Left ventricle myocardium inferior (tissue), 1 donor: ENCODE measurements around the gene SLC27A2. TPM values are rescaled to one million over a fixed set of nuclear protein-coding genes. Genes with fewer than 3 reads are reported as not detected.

Source experiments
- DNase-seq: peaks from one replicate; pipeline ENCODE4 v3.0.0-alpha.2; 2020
- H3K27ac ChIP-seq: fragments of 200-600 bp; replicated peaks from 2 replicates; pipeline ENCODE4 v1.8.0; 2021
- H3K27me3 ChIP-seq: fragments of 200-600 bp; 2 replicates; pipeline ENCODE4 v1.8.0; 2021; ENCODE audit warnings: low read depth
- H3K36me3 ChIP-seq: fragments of 200-600 bp; 2 replicates; pipeline ENCODE4 v1.8.0; 2021
- H3K4me1 ChIP-seq: fragments of 200-600 bp; 2 replicates; pipeline ENCODE4 v1.8.0; 2021
- H3K4me3 ChIP-seq: fragments of 200-600 bp; 2 replicates; pipeline ENCODE4 v1.8.0; 2021; ENCODE audit warnings: mild to moderate bottlenecking, moderate library complexity
- H3K9me3 ChIP-seq: fragments of 200-600 bp; replicated peaks from 2 replicates; pipeline ENCODE4 v1.8.0; 2021
- intact Hi-C: fragments of 100-400 bp; cut with micrococcal nuclease; formaldehyde crosslinking; loops from one replicate; pipeline ENCODE4 v1.11.0; 2022
- total RNA-seq: library from RNA; stranded (reverse); fragmentation: NEBNext Ultra II Directional; extraction: Animal tissue kit (Norgen Biotek cat#: 25700); gene quantifications from one replicate; pipeline ENCODE4 v1.2.1, GENCODE V29; 2021
- TF ChIP-seq, protein P1 (sequence below): fragments of 200-600 bp; IDR thresholded peaks from 2 replicates; pipeline ENCODE4 v1.8.0; 2021; ENCODE audit warnings: antibody characterized with exemption, mild to moderate bottlenecking, borderline replicate concordance
- donor health status: DM: no; HTN: yes; CAD: no; lungs with severe emphysema.

SLC27A2 gene
- total RNA-seq, 1 donor from 2014 or later = not detected

DNA sequence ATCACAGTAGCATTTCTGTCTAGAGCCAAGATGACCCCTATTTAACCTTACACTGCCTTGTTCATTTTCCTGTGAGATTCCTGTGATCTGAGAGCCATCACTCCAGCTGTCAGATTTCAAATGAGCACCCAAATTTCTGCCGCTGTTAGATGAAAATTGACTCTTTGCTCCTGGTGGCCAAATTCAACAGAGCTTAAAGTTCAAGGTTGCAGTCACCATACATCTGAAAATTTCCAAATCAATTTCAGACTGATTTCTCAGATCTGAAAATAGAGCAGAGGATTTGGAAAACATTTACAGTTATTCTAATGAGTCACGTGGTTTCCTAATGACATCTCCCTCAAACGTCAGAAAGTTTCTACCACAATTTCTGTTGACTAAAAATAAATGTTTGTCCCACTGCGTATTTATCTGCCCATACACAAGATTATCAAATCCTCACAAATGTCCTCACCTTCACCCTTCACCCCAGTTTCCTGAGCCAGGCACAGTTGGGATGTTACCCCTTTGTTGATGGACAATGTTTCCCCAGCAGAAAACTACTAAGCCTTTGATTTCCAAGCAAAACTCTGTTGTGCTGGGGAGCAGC is 67.1 kb downstream of the SLC27A2 start:
- DNase-seq = no peak
- H3K27me3 ChIP-seq = peaks cover 39% of the 10 kb centered on the region
- H3K27ac ChIP-seq = no peak overlapping the region
- intact Hi-C loops = no loop called here
- H3K36me3 ChIP-seq = no peaks in the 10 kb centered on the region
- TF ChIP-seq, protein P1, sequence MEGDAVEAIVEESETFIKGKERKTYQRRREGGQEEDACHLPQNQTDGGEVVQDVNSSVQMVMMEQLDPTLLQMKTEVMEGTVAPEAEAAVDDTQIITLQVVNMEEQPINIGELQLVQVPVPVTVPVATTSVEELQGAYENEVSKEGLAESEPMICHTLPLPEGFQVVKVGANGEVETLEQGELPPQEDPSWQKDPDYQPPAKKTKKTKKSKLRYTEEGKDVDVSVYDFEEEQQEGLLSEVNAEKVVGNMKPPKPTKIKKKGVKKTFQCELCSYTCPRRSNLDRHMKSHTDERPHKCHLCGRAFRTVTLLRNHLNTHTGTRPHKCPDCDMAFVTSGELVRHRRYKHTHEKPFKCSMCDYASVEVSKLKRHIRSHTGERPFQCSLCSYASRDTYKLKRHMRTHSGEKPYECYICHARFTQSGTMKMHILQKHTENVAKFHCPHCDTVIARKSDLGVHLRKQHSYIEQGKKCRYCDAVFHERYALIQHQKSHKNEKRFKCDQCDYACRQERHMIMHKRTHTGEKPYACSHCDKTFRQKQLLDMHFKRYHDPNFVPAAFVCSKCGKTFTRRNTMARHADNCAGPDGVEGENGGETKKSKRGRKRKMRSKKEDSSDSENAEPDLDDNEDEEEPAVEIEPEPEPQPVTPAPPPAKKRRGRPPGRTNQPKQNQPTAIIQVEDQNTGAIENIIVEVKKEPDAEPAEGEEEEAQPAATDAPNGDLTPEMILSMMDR = no peak
- no peaks in the 10 kb centered on the region for H3K4me1 ChIP-seq
- H3K4me3 ChIP-seq = no peak overlapping the region
- H3K9me3 ChIP-seq = no peaks in the 10 kb centered on the region

DNA sequence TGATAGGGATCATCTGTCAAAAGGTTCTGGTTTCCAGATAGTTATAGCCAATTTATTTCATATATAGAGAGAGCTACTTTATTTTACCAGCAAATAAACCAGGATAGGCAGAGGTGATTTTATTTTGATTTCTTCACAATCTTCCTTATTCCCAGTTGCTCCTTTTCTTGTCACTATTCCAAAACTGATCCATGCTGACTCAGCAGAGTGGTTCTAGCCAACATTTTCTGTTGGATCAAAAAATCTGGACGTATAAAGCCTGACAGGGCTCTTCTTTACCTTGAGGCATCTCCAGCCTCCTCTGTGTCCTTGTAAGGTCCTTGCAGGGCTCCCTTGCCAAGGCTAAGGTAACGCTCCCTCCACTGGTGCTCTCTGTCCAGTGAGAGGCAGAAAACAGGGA is 67.7 kb downstream of the SLC27A2 start:
- no peak for DNase-seq
- H3K27ac ChIP-seq = no peak overlapping the region
- peaks cover 41% of the 10 kb centered on the region for H3K27me3 ChIP-seq
- H3K9me3 ChIP-seq = no peaks in the 10 kb centered on the region
- intact Hi-C loops = no loop called here
- no peaks in the 10 kb centered on the region for H3K4me1 ChIP-seq
- TF ChIP-seq, protein P1 = no peak
- no peak overlapping the region for H3K4me3 ChIP-seq
- H3K36me3 ChIP-seq = no peaks in the 10 kb centered on the region

DNA sequence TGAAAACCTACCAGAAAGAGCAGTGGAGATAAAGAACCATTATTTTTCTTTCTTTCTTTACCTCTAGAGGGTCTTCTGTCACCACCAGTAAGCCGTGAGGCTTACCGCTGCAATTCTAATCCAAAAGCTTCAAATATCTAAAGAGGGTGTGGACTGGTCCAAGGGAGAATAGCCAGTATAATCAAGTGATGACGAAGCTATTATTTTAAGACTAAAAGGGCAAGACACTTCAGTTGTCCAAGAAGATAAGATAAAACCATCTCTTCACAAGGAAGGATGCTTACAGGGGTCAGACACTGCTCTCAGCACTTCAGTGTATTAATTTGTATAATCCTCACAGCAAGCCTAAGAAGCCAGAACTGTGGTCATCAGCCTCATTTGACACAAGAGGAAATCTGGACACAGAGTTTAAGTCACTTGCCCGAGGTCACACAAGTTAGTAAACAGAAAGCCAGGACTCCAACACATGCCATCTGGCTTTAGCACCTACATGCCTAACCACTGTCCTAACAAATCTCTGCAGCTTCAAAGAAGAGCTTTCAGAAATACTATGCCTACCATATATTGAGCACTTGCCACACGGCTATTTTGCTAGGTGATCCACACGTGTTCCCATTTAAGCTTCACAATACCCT is 68.9 kb downstream of the SLC27A2 start:
- intact Hi-C loops = no loop called here

DNA sequence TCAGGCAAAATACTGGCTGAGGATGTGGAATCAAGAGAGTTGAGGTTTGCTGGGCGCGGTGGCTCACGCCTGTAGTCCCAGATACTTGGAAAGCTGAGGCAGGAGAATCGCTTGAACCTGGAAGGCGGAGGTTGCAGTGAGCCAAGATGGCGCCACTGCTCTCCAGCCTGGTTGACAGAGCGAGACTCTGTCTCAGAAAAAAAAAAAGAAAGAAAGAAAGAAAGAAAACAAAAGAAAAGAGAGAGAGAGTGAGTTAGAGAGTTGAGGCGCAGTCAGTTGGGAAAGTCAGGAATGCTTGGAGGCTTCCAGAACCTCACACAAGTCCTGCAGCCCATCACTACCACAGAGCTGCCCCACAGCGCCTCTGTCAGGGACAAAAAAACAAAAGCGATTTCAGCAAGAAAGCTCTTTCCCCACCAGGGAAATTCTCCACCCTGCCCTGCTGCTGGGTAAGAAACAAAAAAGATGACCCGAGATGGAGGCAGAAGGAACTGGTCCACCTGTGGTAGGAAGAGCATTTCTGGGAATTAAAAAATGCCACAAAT is 69.7 kb downstream of the SLC27A2 start:
- Histone ChIP-seq H3K27me3 (peaks cover 48% of the 10 kb centered on the region), H3K4me1 (no peaks in the 10 kb centered on the region), H3K27ac (no peak overlapping the region), H3K9me3 (no peaks in the 10 kb centered on the region), H3K36me3 (no peaks in the 10 kb centered on the region), H3K4me3 (no peak overlapping the region)
- intact Hi-C loops = no loop called here
- TF ChIP-seq, protein P1 = no peak
- DNase-seq = no peak

More for the DNA sequence above, 68.9 kb downstream of the SLC27A2 start:
- H3K27me3 ChIP-seq = peaks cover 47% of the 10 kb centered on the region
- TF ChIP-seq, protein P1 = no peak
- no peak overlapping the region for H3K27ac ChIP-seq
- H3K9me3 ChIP-seq = no peaks in the 10 kb centered on the region
- H3K4me3 ChIP-seq = no peak overlapping the region
- H3K4me1 ChIP-seq = no peaks in the 10 kb centered on the region
- H3K36me3 ChIP-seq = no peaks in the 10 kb centered on the region
- no peak for DNase-seq

DNA sequence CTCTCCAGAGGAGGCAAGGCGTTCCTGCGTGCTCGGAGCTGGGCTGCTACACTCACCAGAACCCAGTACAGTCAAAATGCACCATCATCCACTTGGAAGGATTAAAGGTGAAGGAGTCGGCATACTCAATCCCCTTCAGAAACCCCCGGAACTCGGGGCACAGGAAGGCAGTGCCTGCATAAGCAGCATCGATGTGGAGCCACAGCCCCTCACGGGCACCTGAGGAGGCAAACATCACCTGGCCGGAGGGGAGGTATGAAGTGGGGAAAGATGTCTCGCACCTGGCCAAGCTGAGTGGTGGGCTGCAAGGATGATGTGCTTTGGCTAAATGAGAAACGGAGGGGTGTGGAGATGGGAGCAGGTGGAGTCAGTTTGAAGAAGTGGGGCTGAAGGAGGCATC is 70.6 kb downstream of the SLC27A2 start:
- Histone ChIP-seq H3K36me3 (no peaks in the 10 kb centered on the region), H3K4me3 (no peak overlapping the region), H3K27ac (no peak overlapping the region), H3K27me3 (peaks cover 51% of the 10 kb centered on the region), H3K9me3 (no peaks in the 10 kb centered on the region), H3K4me1 (no peaks in the 10 kb centered on the region)
- TF ChIP-seq, protein P1 = no peak
- intact Hi-C loops = no loop called here
- DNase-seq = no peak
